HG03565 (cell line): ENCODE results near the gene GAB2.
"Not testable (repeated sequence)": the region's sequence is repeated elsewhere in the genome, so short reads cannot be mapped to it uniquely, and the experiment has no call there.

ENCODE experiments used
- ATAC-seq: cut with Tn5 transposase; IDR thresholded peaks from one replicate; pipeline ENCODE4 v1.9.1; 2021; ENCODE audit warnings: mild to moderate bottlenecking, moderate library complexity; ENCODE audit not compliant: unreplicated experiment

GAB2 gene

GRCh38 chr11:78318321-78319114 is 99.1 kb downstream of the GAB2 start:
- ATAC-seq: no peak

DNA sequence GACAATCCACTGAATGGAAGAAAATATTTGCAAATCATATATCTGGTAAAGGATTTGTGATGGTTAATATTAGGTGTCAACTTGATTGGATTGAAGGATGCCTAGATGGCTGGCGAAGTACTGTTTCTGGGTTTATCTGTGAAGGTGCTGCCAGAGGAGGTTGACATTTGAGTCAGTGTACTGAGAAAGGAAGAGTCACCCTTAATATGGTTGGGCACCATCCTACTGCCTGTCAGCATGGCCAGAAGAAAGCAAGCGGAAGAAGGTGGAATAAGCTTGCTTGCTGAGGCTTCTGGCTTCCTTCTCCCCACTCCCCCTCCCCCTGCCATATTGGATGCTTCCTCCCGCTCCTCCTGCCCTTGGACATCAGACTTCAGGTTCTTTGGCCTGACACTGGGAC is 101.9 kb downstream of the GAB2 start:
- no peak for ATAC-seq

GRCh38 chr11:78314762-78315161 is 102.9 kb downstream of the GAB2 start:
- no peak for ATAC-seq

GRCh38 chr11:78313898-78314297 is 103.7 kb downstream of the GAB2 start:
- ATAC-seq: no peak

DNA sequence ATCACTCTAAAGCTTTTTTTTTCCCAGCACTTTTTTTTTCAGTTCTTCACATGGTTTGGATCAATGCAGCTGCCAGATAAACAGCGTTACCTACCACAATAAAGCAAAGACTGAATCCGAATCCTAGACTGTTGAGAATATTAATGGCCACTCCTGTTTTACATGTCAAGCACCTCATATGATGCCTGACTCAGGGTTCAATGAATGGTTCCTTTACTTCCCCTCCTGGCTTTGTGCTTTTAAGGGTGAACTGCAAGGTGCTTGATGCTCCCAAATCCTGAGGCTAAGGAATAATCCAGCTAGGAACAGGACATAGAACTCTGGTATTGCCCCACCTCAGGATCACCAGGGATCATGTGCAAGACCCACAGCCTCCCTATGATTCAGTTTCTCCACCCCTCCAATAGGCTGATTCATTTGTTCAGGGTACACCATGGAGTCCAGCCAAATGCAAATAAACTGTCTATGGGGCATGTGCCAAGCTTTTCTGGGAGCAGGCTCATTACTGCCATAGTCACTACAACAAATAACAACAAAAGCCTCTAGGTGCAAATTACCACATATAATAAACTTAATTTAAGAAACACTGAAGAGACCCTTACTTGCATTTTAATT is 104.3 kb downstream of the GAB2 start:
- no peak for ATAC-seq

- ATAC-seq: no peak
These were observed 104.9 kb downstream of the GAB2 start for GRCh38 chr11:78312712-78313111.

DNA sequence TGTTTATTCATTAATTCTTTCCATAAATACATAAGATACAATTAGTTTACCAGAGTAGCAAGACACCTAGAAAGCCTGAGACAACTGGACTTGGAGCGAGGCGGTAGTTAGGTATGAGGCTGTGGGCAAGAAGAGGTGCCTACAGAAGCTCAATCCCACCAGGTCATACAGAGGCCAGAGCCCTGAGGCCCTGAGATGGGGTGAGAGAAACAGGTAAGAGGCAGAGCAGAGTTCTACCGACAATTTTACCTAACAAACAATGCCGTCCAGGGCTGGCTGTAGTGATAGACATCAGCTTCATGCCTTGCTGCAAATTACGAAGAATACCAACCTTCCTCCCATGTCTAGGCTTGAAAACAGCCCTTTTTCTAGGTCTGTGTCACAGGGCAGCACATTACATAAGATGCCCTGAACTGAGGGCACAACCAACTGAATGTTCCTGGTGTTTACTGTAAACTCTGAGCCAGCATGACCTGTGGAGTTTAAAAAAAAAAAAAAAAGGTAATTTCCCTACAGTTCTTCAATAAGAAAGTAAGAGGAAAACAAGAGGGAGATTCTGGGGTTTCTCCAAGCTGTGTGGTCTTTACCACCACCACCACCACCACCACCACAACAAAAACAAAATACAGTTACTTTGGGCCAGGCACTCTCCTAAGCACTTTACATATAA is 105.8 kb downstream of the GAB2 start:
- ATAC-seq: no peak

- peak; percentile 91 for ATAC-seq
These were observed 107.1 kb downstream of the GAB2 start for GRCh38 chr11:78310500-78310909.

DNA sequence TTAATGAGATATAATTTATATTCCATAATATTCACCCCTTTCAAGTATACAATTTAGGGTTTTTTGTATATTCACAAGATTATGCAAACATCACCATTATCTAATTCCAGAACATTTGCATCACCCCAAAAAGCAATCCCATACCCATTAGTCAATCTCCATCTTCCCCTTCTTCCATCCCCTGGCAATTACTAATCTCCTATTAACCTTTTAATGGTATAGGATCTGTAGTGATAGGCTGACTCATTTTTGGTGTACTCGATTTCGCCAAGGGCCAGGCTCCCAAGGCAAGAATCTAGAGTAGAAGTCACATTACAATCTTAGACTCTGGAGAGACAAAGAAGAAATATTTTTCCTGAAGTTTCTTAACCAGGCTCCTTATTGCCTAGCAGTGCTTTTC is 113.4 kb downstream of the GAB2 start:
- ATAC-seq: no peak

DNA sequence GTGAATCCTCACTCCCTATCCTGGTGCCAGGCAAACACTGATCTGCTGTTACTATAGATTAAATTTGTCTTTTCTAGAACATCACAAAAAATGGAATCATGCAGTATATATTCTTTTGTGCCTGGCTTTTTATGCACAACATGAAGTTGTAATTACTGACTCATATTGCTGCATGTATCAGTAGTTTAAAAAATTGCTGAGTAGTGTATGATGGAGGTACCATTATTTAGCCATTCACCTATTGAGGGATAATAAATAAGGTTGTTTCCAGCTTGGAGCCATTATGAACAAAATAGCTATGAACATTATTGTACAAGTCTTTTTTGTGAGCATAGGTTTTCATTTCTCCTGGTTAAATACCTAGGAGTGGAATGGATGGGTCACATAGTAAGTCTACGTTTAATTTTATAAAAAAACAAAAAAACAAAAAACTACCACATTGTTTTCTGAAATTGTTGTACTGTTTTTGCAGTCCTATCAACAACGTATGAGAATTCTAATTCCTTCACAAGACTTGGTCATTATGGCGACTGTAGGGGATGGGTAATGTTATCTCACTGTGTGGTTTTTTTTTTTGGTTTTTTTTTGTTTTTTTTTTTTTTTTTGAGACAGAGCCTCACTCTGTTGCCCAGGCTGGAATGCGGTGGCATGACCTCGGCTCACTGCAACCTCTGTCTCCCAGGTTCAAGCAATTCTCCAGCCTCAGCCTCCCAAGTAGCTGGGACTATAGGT is 117.3 kb downstream of the GAB2 start:
- no peak for ATAC-seq

DNA sequence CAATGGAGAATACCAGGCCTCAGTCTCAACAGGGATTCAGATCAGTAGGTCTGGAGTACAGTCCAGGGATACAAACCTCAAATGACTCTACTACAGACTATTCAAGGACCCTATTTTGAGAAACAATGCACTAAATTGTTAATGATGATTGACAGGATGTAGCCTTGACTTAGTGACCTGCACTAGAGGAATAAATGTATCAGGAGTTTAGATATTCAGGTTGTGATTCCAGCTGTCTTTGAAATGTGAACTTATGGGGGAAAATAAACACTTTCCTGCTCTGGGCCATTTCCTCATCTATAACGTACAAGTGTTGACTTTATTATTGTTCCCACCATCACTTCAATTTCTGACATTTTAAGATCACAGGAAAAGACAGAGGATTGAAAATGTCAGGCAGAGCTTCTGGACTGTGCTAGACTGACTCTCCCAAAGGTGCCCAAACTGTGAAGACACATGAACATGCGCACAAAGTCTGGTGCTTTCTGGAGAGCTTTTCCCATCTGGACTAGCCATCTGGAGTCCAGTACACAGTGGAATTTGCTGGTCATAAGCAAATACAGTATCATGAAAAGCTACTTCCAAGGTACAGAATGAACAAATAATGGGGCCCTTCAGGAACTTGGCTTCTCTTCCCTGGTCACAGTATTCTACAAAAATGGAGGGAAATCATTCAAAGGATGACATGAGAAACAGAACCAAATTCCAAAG is 118.5 kb downstream of the GAB2 start:
- no peak for ATAC-seq

DNA sequence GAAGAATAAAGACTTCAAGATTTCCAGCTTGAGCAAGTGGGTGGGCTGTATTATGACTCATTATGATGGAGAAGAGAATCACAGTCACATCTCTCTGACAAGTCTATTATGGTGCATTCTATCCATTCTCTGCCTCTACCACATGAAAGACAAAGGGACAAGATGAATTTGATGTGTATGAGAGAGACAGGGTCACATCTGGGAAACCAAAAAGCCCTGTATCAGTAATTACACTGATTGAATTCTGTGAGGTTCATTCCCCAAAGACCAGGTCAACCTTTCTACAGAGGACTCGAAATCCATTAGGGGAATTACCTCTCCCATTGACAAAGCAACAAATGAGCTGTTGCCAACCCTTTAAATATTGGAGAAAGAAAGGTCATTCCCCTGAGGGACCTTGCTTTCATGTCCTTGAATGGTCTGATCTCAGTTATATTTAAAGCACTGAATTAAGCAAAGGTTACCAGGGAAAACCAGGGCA is 119.3 kb downstream of the GAB2 start:
- no peak for ATAC-seq

DNA sequence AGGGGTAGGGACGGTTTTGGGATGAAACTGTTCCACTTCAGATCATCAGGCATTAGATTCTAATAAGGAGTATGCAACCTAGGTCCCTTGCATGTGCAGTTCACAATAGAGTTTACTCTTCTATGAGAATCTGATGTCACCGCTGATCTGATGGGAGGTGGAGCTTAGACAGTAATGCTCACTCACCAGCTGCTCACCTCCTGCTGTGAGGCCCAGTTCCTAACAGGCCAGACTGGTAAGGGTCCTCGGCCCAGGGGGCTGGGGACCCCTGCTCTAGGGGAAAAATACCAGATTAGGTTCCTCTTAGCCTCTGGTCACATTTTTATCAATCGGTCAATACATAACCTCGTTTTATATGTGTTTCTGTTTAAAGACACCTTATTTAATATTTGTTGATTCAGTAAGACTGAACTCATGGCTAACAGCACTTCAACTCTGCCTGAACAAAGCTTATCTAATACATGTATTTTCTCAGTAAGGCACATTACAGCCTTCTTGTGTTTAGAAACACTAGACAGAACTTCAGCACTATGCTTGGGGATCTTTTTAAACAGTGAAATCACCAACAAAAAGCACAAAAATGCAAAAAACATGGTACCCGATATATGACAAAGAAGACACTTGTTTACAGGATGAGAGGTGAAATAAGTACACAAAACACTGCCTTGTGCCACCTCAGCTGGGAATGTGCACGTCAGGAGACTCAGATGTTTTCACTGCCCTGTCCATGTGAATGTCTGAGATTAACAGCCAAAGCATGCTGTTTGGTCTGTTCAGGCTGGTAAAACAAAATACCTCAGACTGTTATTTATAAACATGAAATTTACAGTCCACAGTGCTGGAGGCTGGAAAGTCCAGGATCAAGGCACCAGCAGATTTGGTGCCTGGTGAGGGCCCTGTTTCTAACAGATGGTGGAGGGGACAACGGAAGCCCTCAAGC is 121.4 kb downstream of the GAB2 start:
- ATAC-seq: no peak

DNA sequence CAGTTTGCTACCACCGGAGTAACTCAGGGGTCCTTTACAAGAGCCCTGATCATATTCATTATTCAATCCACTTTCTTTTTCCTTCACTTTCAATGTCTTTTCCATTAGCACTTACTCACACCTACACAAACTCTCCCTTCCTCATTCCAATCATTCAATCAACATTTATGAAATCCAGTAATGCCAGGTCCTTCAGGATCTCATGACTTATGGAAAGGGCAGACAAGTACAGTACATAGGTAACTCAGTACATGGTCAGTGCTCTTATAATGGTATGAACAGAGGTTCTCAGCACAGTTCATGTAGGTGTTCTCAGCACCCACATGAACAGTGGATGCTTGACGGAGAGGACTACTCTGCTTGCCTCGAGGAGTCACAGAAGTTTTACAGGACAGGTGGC is 122.3 kb downstream of the GAB2 start:
- ATAC-seq: no peak

DNA sequence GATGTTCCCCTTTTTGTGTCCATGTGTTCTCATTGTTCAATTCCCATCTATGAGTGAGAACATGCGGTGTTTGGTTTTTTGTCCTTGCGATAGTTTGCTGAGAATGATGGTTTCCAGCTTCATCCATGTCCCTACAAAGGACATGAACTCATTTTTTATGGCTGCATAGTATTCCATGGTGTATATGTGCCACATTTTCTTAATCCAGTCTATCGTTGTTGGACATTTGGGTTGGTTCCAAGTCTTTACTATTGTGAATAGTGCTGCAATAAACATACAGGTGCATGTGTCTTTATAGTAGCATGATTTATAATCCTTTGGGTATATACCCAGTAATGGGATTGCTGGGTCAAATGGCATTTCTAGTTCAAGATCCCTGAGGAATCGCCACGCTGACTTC is 123.5 kb downstream of the GAB2 start:
- not testable (repeated sequence) for ATAC-seq

DNA sequence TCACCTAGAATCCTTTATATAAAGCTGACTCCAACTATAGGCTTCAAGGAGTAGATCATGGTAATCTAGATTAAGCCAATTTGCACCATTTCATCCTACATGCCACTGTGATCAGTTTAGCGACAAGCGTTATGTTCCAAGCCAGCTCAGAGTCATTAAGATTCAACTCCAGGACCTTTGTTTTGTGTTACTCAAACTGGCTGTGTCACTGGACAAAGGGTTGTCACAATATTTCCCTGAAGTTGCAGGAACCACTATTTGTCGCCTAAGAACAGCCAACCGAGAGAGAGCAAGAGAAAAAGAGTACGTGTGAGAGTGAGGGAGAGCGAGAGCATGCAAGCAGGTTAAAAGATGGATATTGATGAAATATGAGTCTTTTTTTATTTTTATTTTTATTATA is 124.1 kb downstream of the GAB2 start:
- no peak for ATAC-seq

- ATAC-seq: no peak
These were observed 125.4 kb downstream of the GAB2 start for GRCh38 chr11:78292109-78292803.

- no peak for ATAC-seq
These were observed 126.0 kb downstream of the GAB2 start for GRCh38 chr11:78291503-78292108.
